ENCODE results near the gene SLC46A1. TPM values are rescaled to one million over a fixed set of nuclear protein-coding genes. Genes with fewer than 3 reads are reported as not detected.

Gene SLC46A1
- total and polyA plus RNA-seq, 2 of the 13 experiments (the other 11 are each of a cell fraction or from before 2014, with no cell fraction given) = 19.6 to 22.6 TPM

- no peak overlapping the region for H3K4me3 ChIP-seq (replicated peaks in 1 of 3; ENCODE audit: insufficient read depth in 1 of 3, low read depth in 2 of 3, low read length in 3 of 3)
- H4K20me1 ChIP-seq (ENCODE audit: insufficient read depth, low read length) = no peaks in the 10 kb centered on the region
- ChIA-PET CTCF (ENCODE audit: low intra/inter-chr PET ratio, low total read pairs) (no interaction called here), POLR2A (no interaction called here)
- no peaks in the 10 kb centered on the region for H3K9me3 ChIP-seq (ENCODE audit: low read length)
- WGBS (ENCODE audit: low lambda C conversion rate) = 96% methylated on average over 1 of the region's 1 CpG
- DNase-seq (ENCODE audit: low spot score) (no peak), FAIRE-seq (no peak), ATAC-seq (no peak)
- no peak overlapping the region for H3K4me2 ChIP-seq (ENCODE audit: low read depth, low read length)
- intact Hi-C loops (cut with micrococcal nuclease; ENCODE audit: unreplicated experiment) (no loop called here), in situ Hi-C loops (cut with HindIII; ENCODE audit: extremely low pct_ligation_motif_present, low pct_unique_long_range_greater_than_20kb) (no loop called here)
- no peaks in the 10 kb centered on the region for H3K27me3 ChIP-seq (ENCODE audit: control insufficient read depth in 1 of 2, insufficient read depth in 2 of 2, low read length in 2 of 2)
- H3K9ac ChIP-seq (ENCODE audit: insufficient read depth, low read depth, low read length) = no peak overlapping the region
- H3K27ac ChIP-seq (ENCODE audit: extremely low read length, insufficient read depth, low read length) = no peak overlapping the region
- H3K79me2 ChIP-seq (ENCODE audit: insufficient read depth, low read length) = no peaks in the 10 kb centered on the region
- no peak overlapping the region for H2AFZ ChIP-seq (ENCODE audit: low read length)
- BruUV-seq (replicated peaks) = no TSS peak
- H3K4me1 ChIP-seq (ENCODE audit: insufficient read depth, low read length) = no peaks in the 10 kb centered on the region
- no peaks in the 10 kb centered on the region for H3K36me3 ChIP-seq (replicated peaks in 1 of 2; ENCODE audit: control insufficient read depth in 1 of 2, insufficient read depth in 2 of 2, low read length in 2 of 2)
- TF ChIP-seq KAT7 (CRISPR knock-in tag; IDR thresholded peaks at IDR 0.05; ENCODE audit: borderline replicate concordance) (no peak), ZNF496 (CRISPR knock-in tag; IDR thresholded peaks at IDR 0.05; ENCODE audit: insufficient replicate concordance) (no peak), ZNF672 (CRISPR knock-in tag; IDR thresholded peaks at IDR 0.05) (no peak), ZNF883 (CRISPR knock-in tag; IDR thresholded peaks at IDR 0.05; ENCODE audit: not compliant biosample characterization) (no peak), EP300 (IDR thresholded peaks at IDR 0.05; ENCODE audit: low read depth in 2 of 2, low read length in 2 of 2) (no peak), EP300 (CRISPR knock-in tag; IDR thresholded peaks at IDR 0.05; ENCODE audit: borderline replicate concordance) (no peak), GFI1 (CRISPR knock-in tag; IDR thresholded peaks at IDR 0.05; ENCODE audit: borderline replicate concordance) (no peak), ZNF318 (CRISPR knock-in tag; IDR thresholded peaks at IDR 0.05) (no peak), ZBTB43 (CRISPR knock-in tag; conservative IDR thresholded peaks at IDR 0.05) (no peak), ZNF160 (CRISPR knock-in tag; IDR thresholded peaks at IDR 0.05) (no peak), HINFP (CRISPR knock-in tag; IDR thresholded peaks at IDR 0.05; ENCODE audit: low read depth) (no peak), KLF11 (CRISPR knock-in tag; IDR thresholded peaks at IDR 0.05) (no peak), CCDC6 (CRISPR knock-in tag; IDR thresholded peaks at IDR 0.05) (no peak), EED (CRISPR knock-in tag; IDR thresholded peaks at IDR 0.05) (no peak), THYN1 (CRISPR knock-in tag; IDR thresholded peaks at IDR 0.05; ENCODE audit: borderline replicate concordance, low read depth) (no peak)
These were observed 15.9 kb downstream of the SLC46A1 start for GRCh38 chr17:28390141-28390540.
